OCI-LY1 (cell line): ENCODE data around the gene TMEM30A.

Experiments used
- CTCF ChIP-seq: fragments of 200-600 bp; sonication (generic), shearing (Covaris generic); IDR thresholded peaks from 2 replicates; pipeline ENCODE4 v1.5.1; 2017; ENCODE audit warnings: mild to moderate bottlenecking, antibody characterized with exemption, low read length, moderate library complexity, mixed read lengths
- EZH2 ChIP-seq: fragments of 200-600 bp; sonication (generic), shearing (Covaris generic); IDR thresholded peaks from 2 replicates; pipeline ENCODE4 v1.8.0; 2017; ENCODE audit warnings: borderline replicate concordance, mixed run types, mild to moderate bottlenecking, antibody characterized with exemption, low read length, moderate library complexity, mixed read lengths

GRCh38 chr6:75249837-75250236, 34.8 kb downstream of the TMEM30A start:
- TF ChIP-seq EZH2 (no peak), CTCF (no peak)
